ENCODE measurements around the gene OTOR.

The OTOR gene

DNA sequence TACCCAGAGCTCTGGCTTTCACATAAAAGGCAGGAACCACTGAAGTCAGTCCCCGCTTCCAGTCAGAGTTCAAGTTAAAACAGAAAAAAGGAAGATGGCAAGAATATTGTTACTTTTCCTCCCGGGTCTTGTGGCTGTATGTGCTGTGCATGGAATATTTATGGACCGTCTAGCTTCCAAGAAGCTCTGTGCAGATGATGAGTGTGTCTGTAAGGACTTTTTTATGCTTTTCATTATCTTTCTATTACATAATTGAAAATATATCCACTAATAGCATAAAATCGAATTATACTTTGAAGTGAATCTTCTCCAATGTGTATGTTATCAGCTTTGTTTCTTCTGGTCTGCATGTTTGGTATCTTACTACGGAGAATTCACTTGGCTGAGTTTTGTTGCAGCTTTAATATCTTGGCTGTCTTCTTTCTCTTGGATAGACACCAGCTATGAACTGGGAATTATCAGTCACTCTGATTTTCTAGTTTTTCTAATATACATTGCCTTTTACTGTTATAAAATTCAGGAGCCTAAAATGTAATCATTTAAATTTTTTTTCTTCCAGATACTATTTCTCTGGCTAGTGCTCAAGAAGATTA lies at the start of gene OTOR:
Gene OTOR, plus strand, starts transcription at position 51 of the 593 bp plus-strand sequence. Its CDS starts 44 bp downstream, at position 95.
- no peak for DNase-seq

GRCh38 chr20:16699293-16699692 lies 48.9 kb upstream of the OTOR start:
- DNase-seq, result peak; percentile 5

GRCh38 chr20:16701296-16701695 lies 46.9 kb upstream of the OTOR start:
- DNase-seq, result peak; percentile 30

- peak; percentile 2 for DNase-seq
These were observed 44.6 kb upstream of the OTOR start for GRCh38 chr20:16703570-16703969.

- no peak for DNase-seq
These were observed 40.5 kb upstream of the OTOR start for GRCh38 chr20:16707674-16708073.

DNA sequence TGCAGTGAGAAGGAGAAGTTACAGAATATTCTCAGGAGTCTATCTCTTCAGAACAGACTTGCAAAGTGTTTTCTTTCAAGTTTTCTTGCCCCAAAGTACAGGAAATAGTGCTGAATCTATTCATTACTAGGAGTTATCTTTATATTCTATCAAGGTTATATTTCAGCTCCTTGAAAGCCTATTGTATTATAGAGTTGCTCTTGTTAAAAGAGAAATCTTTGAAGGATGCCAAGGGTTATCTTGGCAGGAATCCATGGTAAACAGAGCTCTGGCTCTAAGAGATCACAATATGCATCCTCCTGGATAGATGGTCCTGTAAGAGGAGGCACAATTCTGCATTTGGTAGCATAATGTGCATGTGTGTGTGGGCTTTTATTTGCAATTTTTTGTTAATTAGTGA lies 39.6 kb upstream of the OTOR start:
- peak; percentile 26 for DNase-seq

GRCh38 chr20:16709017-16709416 lies 39.1 kb upstream of the OTOR start:
- no peak for DNase-seq

GRCh38 chr20:16710781-16711180 lies 37.4 kb upstream of the OTOR start:
- DNase-seq, result no peak

- DNase-seq, result no peak
These were observed 36.4 kb upstream of the OTOR start for GRCh38 chr20:16711661-16712258.

DNA sequence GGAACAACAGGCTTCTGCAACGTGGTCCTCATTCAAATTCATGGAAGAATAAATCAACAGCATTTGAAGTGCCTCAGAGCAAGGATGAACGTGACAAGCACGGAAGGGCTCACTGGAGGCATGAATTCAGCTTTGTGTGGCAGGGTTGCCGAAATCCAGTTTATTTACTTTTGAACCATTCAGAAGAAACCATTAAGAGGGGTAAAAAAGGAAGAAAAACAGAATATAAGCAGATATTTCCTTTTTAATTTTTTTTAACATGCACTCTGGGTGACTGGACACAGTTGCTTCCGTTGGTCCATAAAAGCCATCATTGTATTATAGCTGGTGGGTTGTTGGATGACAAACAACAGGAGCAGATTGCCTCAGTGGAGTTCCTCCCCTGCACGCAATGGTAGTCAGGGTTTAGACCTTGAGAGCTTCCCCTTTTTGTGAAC lies 35.6 kb upstream of the OTOR start:
- no peak for DNase-seq

DNA sequence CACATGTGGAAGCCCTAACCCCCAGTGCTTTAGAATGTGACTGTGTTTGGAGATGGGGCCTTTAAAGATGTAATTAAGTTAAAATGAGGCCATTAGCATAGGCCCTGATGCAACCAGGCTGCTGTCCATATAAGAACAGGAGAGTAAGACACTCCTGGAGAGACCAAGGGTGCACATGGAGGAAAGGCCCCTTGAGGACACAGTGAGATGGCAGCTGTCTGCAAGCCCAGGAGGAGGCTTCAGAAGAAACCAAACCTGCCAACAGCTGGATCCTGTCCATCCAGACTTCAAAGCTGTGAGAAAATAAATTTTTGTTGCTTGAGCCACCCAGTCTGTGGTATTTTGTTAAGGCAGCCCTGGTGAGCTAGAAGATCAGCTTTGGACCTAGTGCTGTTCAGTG lies 35.1 kb upstream of the OTOR start:
- no peak for DNase-seq

GRCh38 chr20:16714242-16714641 lies 33.9 kb upstream of the OTOR start:
- DNase-seq, result no peak

DNA sequence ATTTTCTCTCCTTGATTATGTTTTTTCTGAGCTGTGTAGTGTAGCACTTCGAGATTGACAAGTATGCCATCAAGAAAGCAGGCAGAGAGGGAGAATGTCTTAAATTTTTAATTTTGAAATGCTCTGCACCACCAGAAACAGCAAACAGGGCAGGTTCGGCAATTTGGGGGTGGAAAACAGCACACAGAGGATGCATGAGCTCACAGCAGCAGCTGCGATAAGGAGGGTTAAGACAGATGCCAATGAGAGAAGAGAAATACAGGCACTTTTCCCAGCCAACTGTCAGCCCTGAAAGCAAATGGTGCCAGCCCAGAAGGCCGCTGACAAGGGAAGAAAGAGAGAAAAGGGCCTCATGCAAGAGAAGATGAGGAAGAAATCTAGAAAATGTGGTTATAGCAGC lies 33.4 kb upstream of the OTOR start:
- no peak for DNase-seq

GRCh38 chr20:16719421-16719820 lies 28.7 kb upstream of the OTOR start:
- DNase-seq, result no peak

- no peak for DNase-seq
These were observed 19.1 kb upstream of the OTOR start for GRCh38 chr20:16729080-16729479.

- DNase-seq, result peak; percentile 99
These were observed 18.3 kb upstream of the OTOR start, which contains the start of gene SNRPB2 for GRCh38 chr20:16729565-16730460. Gene SNRPB2, plus strand, starts transcription at chr20:16730026. Its CDS starts 1,677 bp downstream, at chr20:16731703.

DNA sequence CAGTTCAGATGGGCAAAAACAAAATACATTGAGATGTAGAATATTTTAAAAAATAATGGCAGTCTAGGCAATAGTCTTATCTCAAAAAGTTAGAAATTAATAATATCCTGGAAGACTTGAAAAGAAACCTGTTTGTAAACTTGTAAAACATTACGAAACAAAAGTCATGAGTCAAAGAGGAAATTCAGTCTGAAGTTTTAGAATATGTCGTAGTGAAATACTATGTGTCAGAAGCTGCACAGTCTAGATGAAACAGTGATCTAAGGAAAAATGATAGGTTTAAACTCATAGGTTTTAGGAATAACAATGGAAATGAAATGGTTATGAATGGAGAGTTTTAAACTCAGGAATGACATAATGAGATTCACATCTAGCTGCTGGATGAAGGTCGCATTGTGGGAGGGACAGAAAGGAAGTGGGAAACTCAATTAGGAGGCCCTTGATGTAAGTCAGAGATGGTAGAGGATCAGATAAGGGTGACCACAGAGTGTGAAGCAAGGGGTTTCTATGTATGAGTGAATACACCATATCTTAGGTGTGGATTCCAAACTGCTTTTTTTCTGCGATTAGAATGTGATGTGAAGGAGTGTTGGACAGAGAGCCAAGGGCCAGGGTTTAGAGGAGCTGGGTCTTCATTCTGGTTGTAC lies 15.5 kb upstream of the OTOR start:
- no peak for DNase-seq

DNA sequence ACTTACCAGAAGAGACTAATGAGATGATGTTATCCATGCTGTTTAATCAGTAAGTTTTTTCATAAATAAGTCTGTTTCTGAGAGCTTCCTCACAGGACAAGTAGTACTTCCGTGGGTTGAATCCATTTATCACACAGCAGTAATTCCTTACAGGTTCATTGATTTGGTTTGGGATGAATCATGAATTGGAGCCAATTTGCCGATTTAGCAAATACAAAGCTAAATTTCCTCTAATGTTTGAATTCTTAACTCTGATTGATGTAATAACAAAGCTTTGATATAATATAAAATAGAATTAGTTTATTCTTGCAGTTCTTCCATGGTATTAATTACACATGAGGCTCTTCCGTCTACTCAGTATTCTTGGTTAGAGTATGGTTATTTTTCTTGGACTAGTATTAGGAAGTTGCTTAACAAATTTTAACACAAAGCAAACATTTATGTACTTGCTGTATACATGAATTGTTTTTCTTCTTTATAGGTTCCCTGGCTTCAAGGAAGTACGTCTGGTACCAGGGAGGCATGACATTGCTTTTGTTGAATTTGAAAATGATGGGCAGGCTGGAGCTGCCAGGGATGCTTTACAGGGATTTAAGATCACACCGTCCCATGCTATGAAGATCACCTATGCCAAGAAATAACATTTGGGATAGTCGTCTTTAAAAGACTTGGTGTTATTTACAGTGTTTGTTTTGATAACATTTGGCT lies 7.6 kb upstream of the OTOR start:
- DNase-seq, result no peak

GRCh38 chr20:16744178-16744807 lies 3.9 kb upstream of the OTOR start:
- DNase-seq, result no peak

- DNase-seq, result no peak
These were observed 3.0 kb upstream of the OTOR start for GRCh38 chr20:16745204-16745603.

DNA sequence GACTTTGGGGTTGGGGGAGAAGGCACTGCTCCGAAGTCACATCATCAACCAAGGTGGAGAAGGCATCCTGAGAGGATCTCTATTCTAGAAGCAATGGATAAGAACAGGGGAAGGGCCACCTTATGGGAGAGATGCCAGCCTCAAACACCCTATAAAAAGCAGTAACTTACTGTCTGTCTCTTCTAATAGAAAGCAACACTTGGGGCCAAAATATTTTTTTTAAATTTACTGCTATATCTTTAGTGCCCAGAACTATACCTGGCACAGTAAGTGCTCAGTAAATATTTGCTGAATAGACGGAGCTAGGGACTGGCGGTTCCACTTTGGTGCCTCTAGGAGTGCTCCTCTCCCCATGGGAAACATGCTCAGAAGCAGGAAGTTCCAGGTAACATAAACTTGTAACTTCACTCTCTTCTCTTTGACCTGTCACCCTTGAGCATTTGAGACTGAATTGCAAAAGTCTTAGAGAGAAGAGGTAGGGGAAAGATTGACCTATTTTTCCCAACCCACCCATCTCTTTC lies 807 bp upstream of the OTOR start:
- peak; percentile 54 for DNase-seq

DNA sequence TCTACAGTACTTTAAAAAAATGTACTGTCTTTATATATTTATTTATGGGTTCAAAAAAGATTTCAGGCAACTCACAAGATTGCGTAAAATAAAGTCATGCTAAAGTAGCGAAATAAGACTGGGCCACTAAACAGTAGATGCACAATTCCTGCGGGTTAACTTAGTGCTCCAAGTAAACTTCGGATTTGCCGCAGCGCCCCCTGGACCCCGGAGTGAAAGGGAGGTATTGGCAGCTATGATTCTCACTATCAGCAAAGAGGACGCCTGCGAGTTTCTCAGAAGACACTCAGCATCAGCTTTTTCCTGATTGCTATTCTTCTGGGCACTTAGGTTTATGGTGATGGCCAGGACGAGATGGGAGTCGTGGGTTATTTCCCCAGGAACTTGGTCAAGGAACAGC lies 1.4 kb downstream of the OTOR start:
- DNase-seq, result no peak

Data from NCI-H69 (cell line).